H1 (cell line): ENCODE data around the gene GALNT13.

Experiments
- RNF2 ChIP-seq: fragments of 200-900, 300-1000 bp; sonication (generic); IDR thresholded peaks from 2 replicates; pipeline ENCODE4 v1.7.1; 2016; ENCODE audit warnings: borderline replicate concordance, low read depth, mild to moderate bottlenecking, antibody characterized with exemption, low read length; ENCODE audit not compliant: poor library complexity, severe bottlenecking; ENCODE audit errors: missing control alignments
- TF ChIP-seq, protein P1 (sequence below), 3 experiments: IDR thresholded peaks; 1 replicate in 2 of 3; 2 replicates in 1 of 3; pipeline versions ENCODE4 v1.5.1 to v1.6.1; 2011; ENCODE audit warnings: low read length in 3 of 3, mild to moderate bottlenecking in 3 of 3, inconsistent platforms in 2 of 3, low read depth in 1 of 3, moderate library complexity in 1 of 3; ENCODE audit not compliant: insufficient read depth in 1 of 3; ENCODE audit errors: control extremely low read depth in 1 of 3

DNA sequence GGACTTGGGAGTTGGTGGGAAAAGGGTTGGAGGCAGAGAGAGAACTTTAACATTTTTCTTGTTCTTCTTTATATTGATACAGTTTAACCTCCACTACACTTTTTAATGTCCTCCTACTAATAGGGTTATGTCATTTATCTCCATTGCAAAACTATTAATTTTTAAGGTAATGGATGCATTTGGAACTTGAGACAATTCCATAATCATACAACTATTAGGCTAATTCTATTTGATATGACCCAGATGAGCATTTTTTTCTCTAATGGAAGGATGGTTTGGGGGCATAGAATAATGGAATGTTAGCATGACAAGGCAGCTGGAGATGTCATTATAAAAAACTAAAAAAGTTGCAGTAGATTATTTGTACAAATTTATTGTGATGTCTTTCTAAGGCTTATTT lies 587.6 kb downstream of the GALNT13 start:
- TF ChIP-seq, protein P1, sequence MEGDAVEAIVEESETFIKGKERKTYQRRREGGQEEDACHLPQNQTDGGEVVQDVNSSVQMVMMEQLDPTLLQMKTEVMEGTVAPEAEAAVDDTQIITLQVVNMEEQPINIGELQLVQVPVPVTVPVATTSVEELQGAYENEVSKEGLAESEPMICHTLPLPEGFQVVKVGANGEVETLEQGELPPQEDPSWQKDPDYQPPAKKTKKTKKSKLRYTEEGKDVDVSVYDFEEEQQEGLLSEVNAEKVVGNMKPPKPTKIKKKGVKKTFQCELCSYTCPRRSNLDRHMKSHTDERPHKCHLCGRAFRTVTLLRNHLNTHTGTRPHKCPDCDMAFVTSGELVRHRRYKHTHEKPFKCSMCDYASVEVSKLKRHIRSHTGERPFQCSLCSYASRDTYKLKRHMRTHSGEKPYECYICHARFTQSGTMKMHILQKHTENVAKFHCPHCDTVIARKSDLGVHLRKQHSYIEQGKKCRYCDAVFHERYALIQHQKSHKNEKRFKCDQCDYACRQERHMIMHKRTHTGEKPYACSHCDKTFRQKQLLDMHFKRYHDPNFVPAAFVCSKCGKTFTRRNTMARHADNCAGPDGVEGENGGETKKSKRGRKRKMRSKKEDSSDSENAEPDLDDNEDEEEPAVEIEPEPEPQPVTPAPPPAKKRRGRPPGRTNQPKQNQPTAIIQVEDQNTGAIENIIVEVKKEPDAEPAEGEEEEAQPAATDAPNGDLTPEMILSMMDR (IDR thresholded peaks at IDR 0.05; ENCODE audit: control extremely low read depth in 1 of 3, insufficient read depth in 1 of 3, low read depth in 1 of 3, low read length in 3 of 3): no peak
- TF ChIP-seq RNF2: no peak
